ENCODE results near the gene NKPD1.
"Not testable (repeated sequence)": the region's sequence is repeated elsewhere in the genome, so short reads cannot be mapped to it uniquely, and the experiment has no call there.

The NKPD1 gene

DNA sequence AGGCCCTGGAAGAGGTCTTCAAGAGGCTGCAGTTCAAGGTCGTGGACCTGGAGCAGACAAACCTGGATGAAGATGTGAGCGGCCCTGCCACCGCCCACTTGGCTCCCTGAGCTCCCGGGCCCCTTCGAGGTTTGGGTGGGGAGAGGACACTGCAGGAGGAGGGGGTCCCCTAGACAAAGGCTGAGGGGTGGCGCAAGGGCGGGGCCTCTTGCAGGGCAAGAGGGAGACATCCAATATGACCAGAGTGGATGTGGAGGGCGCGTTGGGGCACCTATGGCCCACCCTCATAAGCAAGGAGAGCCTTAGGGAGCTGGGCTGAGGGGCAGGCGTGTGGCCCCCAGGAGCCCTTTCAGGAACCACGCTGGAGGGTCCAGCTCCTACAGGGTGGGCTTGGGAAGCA, 20.2 kb downstream of the NKPD1 start:
- no peak for DNase-seq (ENCODE audit: low spot score)

- DNase-seq (ENCODE audit: low spot score): no peak
Observed at GRCh38 chr19:45140144-45140503, 20.7 kb downstream of the NKPD1 start.

GRCh38 chr19:45139286-45140143, 21.3 kb downstream of the NKPD1 start:
- no peak for DNase-seq (ENCODE audit: low spot score)

- no peak for DNase-seq (ENCODE audit: low spot score)
Observed at GRCh38 chr19:45138303-45138751, 22.5 kb downstream of the NKPD1 start.

DNA sequence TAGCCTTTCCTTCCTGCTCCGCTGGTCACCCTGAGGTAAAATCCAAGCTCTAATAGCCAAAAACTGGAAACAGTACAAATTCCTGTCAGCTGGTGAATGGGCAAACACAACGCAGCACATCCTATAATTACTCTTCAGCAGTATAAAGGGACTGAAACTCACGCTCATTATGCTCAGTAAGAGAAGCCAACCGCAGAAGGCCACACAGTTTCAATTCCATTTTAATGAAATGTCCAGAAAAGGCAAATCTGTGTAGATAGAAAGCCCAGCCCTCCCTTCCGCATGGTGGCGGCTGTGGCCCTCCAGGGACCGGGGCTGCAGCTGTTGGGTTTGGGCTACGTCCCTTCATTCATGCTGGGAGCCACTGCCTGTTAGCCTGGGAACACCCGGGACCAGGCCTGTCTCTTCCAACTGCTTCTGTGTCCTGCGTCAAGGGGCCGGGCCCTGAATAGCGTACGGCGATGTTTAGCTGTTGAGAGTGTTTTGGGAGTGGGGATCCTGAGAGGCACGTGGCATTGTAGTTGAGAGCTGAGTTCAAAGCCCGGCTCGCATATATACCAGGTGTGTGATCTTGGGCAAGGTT, 23.5 kb downstream of the NKPD1 start:
- no peak for DNase-seq (ENCODE audit: low spot score)

DNA sequence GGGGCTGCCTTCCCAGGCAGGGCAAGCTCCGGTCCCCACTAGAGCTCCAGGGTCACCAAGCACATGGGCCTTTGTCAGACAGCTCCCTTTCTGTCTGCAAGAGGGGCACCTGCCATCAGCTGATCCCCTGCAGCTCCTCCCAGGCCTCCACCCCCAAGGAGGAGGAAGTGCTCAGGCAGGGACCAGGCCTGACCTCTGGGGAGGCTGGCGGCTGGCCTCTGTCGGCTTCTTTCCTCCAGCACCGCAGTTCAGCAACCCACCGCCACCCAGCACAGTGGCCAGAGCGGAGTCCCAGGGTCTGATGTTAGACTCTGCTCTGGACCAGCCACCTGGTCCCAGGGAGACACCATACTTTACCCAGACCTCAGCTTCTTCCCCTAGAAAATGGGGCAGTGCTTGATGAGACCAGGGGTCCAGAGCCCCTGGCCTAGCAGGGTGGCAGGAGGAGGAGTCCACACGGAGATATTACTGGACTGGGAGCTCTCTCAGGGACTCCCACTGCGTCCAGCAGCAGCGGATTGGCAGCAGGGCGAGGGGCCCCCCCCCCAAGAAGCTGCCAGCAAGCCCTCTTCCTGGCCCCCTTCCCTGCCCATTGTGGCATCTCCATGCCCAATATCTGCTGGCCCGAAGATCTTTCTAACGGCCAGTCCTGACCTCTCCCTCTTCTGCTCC, 24.1 kb downstream of the NKPD1 start:
- no peak for DNase-seq (ENCODE audit: low spot score)

GRCh38 chr19:45135176-45135885, 25.5 kb downstream of the NKPD1 start:
- no peak for DNase-seq (ENCODE audit: low spot score)

DNA sequence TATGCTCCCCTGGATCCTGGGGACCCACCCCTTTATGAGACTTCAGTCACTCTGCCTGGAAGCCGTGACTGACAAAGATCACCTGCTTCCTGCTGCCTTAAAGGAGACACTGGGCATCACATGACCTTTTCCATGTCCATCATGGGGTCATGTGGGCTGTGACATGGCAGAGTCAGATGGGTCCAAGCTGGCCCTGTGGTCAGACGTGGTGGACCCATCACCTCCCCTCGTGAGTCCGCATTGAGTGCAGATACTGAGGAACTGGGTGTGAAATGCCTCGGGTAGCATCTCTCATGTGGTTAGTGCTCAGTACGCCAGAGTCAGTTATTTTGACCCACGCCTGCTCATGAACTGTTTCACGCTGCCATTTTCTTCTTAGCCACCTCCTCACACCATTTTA, 27.1 kb downstream of the NKPD1 start:
- no peak for DNase-seq (ENCODE audit: low spot score)

GRCh38 chr19:45130888-45131615, 29.7 kb downstream of the NKPD1 start:
- no peak for DNase-seq (ENCODE audit: low spot score)

DNA sequence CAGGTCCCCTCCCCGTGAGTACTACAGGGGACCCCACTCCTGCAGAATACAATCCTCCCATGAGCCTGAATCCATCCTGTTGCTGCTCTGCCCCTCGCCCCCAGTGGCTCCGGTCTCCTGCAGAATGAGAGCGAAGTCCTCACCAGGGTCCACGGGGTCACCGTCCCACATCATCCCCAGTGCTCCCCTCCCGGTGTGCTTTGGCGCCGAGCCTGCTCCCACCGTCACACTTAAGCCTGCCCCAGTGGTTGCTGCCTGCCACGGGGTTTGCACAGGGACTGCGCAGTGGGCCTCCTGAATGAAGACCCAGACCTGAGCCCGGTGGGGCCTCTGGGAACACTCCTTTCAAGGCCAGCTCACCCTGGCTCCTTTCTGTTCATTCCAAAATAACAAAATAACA, 30.5 kb downstream of the NKPD1 start:
- no peak for DNase-seq (ENCODE audit: low spot score)

DNA sequence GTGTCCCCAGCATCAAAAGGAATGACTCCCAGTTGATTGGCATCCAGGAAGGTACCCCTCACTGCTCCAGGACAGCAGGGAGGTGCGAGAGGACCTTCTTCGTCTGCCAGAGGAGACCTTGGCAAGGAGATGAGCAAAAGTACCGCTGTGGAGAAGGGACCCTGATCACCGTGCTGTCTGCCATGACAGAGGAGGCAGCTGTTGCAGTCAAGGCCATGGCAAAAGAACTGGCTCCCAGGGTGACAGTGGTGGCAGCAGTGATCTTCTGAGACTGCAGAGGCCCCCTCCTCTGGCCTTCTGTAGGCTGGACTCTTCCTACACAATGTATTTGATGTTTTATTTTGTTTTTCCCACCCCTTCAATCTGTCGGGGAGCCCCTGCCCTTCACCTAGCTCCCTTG, 32.0 kb downstream of the NKPD1 start:
- DNase-seq (ENCODE audit: low spot score): no peak

GRCh38 chr19:45128146-45128545, 32.6 kb downstream of the NKPD1 start:
- no peak for DNase-seq (ENCODE audit: low spot score)

DNA sequence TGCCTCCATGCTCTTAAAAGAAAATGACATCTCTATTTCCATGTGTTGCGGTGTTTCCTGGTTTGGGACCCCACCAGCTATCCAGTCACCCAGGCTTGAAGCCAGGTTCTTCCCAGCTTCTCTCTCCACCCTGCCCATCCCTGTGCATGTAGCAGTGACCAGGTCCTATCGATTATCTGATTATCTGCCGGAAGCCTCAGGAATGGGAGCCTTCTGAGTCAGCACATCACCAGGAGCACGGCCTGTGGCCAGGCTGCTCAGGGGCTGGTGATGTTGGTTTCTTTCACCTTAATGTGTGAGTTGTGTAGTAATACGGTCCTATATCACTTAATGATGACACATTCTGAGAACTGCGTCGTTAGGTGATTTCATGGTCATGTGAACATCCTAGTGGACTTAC, 34.1 kb downstream of the NKPD1 start:
- DNase-seq (ENCODE audit: low spot score): no peak

DNA sequence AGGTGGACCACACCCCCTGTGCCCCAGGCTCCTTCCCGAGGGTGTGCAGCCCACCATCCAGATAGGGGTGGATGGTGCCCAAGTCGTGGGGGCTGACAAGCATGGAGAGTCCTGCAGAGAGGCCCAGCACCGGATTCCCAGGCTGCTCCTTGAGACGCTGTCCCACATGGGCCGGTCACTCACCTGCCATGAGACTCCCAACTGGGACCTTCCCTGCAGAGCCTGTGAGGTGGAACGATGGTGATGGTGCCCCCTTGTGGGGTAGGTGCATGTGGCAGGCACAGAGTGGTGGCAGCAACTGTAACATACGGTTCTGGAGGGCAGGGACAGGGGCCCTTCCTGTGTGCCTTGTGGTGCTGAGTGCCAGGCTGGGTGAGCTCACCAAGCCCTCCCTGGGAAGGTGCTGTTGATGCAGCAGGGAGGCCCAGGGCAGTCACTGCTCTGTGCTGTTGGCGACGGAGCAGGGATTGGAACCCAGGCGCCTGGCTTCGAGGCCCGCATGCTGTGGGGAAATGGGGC, 34.7 kb downstream of the NKPD1 start:
- peak; percentile 29 for DNase-seq (ENCODE audit: low spot score)

- DNase-seq (ENCODE audit: low spot score): no peak
Observed at GRCh38 chr19:45125360-45125759, 35.4 kb downstream of the NKPD1 start.

GRCh38 chr19:45124021-45124420, 36.8 kb downstream of the NKPD1 start:
- DNase-seq (ENCODE audit: low spot score): no peak

GRCh38 chr19:45123440-45123850, 37.3 kb downstream of the NKPD1 start:
- DNase-seq (ENCODE audit: low spot score): no peak

DNA sequence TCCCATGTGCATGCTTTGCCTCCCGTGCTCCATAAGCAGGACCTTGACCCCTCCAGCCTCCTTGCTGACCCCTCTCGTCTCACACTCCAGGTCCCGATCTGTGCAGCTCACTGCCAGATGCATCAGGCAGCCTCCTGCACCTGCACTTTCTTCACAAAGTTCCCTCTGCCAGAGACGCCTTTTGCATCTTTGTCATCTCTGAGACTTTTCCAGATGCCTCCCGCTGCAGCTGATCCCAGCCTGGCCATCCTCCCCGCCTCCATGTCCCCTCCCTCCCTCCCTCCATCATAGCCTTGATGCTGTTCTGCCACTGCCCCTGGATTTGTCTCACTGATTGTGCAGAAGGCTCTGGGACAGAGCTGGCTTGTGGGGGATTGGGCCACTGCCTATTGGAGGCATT, 38.0 kb downstream of the NKPD1 start:
- no peak for DNase-seq (ENCODE audit: low spot score)

DNA sequence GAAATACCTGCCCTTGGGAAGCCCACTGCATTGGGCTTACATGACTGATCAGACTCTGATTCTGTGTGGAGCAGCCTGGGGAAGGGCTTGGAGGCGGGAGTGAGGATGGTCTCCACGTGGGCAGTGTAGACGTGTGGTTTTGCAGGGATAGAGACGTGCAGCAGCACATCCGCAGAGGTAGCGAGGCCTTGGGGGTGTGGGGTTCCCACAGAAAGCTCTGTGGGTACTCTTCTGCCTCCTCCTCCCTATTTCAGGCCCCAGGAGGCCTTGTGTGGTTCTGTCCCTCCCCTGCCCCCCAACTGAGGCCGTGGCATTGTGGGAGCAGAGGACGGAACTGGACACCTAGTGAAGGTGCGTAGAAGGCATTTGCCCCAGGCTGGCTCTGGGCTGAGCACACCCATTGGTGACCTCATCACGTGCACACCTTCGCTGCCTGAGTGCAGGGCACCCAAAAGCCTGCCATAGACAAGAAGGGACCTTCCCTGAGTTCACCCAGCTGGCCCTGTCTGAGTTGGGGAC, 38.9 kb downstream of the NKPD1 start:
- DNase-seq (ENCODE audit: low spot score): no peak

DNA sequence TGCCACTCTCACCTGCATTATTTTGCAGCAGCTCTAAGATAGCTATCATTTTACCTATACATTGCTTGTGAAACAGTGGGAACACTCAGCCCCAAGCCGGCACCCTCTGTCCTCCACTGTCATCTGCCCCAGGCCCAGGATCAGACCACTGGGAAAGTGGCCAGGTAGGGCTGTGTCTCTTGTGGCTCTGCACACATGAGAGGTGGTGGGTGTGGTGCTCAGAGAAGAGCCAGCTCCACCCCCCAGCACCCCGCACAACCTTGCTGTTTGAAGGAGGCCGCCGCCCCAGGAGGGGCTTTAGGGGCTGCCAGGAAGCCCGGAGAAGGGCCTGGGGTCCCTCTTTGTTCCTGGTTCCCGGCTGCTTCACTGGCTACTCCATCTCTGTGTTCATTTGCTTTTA, 41.2 kb downstream of the NKPD1 start:
- DNase-seq (ENCODE audit: low spot score): no peak

- DNase-seq (ENCODE audit: low spot score): not testable (repeated sequence)
Observed at GRCh38 chr19:45118591-45119355, 42.0 kb downstream of the NKPD1 start.

Measured in pons (tissue), 1 donor.